Measurements from ENCODE around the gene ZBED6. TPM values are rescaled to one million over a fixed set of nuclear protein-coding genes. Genes with fewer than 3 reads are reported as not detected.

Gene ZBED6
- total RNA-seq, 1 experiment from 2014 or later, result 19.9 TPM

DNA sequence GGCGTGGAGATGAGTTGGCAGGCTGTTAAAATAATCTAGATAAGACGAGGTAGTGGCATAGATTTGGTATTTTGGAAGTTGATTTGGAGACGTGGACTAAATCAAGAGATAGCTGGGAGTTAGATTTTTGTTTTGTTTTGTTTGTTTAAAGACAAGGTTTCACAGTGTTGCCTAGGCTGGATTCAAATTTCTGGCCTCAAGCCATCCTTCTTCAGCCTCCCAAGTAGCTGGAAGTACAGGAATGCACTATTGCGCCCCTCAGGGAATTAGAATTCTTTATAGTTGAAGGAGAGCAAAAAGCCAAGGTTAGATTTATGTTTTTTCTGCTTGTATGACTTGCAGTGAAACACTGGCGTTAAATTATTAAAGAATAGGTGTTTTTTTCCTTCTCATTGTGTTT is 43.7 kb downstream of the ZBED6 start:
- H3K36me3 Mint-ChIP-seq (ENCODE audit: insufficient read depth, unreplicated experiment), result peaks cover 96% of the 10 kb centered on the region
- H3K9me3 Mint-ChIP-seq (ENCODE audit: unreplicated experiment), result no peaks in the 10 kb centered on the region
- ChIA-PET CTCF (no interaction called here), POLR2A (no interaction called here)
- TF ChIP-seq, protein P1, sequence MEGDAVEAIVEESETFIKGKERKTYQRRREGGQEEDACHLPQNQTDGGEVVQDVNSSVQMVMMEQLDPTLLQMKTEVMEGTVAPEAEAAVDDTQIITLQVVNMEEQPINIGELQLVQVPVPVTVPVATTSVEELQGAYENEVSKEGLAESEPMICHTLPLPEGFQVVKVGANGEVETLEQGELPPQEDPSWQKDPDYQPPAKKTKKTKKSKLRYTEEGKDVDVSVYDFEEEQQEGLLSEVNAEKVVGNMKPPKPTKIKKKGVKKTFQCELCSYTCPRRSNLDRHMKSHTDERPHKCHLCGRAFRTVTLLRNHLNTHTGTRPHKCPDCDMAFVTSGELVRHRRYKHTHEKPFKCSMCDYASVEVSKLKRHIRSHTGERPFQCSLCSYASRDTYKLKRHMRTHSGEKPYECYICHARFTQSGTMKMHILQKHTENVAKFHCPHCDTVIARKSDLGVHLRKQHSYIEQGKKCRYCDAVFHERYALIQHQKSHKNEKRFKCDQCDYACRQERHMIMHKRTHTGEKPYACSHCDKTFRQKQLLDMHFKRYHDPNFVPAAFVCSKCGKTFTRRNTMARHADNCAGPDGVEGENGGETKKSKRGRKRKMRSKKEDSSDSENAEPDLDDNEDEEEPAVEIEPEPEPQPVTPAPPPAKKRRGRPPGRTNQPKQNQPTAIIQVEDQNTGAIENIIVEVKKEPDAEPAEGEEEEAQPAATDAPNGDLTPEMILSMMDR (IDR thresholded peaks at IDR 0.05; ENCODE audit: insufficient read depth in 1 of 2, low read depth in 1 of 2, low read length in 1 of 2, severe bottlenecking in 1 of 2, unreplicated experiment in 1 of 2), result no peak
- no peaks in the 10 kb centered on the region for H3K9me3 ChIP-seq
- H3K36me3 ChIP-seq (ENCODE audit: control insufficient read depth, insufficient read depth, low read length), result peaks cover 1% of the 10 kb centered on the region
- H3K27ac Mint-ChIP-seq (ENCODE audit: unreplicated experiment), result peak overlapping the region; percentile 75
- DNase-seq, result no peak
- H3K4me3 Mint-ChIP-seq (ENCODE audit: unreplicated experiment), result no peak overlapping the region
- H3K4me3 ChIP-seq (ENCODE audit: low read depth, low read length), result no peak overlapping the region
- H3K4me1 ChIP-seq, result no peaks in the 10 kb centered on the region
- BruUV-seq (replicated peaks), result no TSS peak
- no peaks in the 10 kb centered on the region for H3K27me3 ChIP-seq (replicated peaks; ENCODE audit: control insufficient read depth, insufficient read depth, low read length)
- intact Hi-C loops (cut with micrococcal nuclease; ENCODE audit: unreplicated experiment), result no loop called here
- H3K4me1 Mint-ChIP-seq (ENCODE audit: low read depth, unreplicated experiment), result no peaks in the 10 kb centered on the region
- H3K27me3 Mint-ChIP-seq (ENCODE audit: insufficient read depth, unreplicated experiment), result no peaks in the 10 kb centered on the region

DNA sequence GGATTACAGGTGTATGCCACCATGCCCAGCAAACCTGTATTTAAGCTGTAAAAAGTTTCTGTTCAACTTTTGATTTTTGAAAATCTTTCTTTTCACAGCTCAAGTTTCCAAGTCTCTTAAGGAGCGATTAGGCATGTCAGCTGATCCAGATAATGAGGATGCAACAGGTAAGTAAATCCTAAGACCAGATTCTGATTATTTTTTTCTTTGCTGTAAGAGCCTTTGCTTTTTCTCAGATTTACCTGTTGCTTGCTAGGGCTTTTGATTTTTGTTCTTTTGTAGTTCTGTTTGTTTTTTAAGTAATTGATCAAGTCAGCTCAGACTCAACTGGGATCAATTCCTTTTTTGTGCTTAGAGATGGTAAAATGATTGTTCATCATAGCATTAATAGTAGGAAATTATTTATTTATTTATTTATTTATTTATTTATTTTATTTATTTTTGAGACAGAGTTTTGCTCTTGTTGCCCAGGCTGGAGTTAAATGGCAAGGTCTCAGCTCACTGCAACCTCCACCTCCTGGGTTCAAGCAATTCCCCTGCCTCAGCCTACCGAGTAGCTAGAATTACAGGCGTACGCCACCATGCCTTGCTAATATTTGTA is 44.9 kb downstream of the ZBED6 start:
- peaks cover 95% of the 10 kb centered on the region for H3K36me3 Mint-ChIP-seq (ENCODE audit: insufficient read depth, unreplicated experiment)
- peaks cover 1% of the 10 kb centered on the region for H3K36me3 ChIP-seq (ENCODE audit: control insufficient read depth, insufficient read depth, low read length)
- BruUV-seq (replicated peaks), result no TSS peak

DNA sequence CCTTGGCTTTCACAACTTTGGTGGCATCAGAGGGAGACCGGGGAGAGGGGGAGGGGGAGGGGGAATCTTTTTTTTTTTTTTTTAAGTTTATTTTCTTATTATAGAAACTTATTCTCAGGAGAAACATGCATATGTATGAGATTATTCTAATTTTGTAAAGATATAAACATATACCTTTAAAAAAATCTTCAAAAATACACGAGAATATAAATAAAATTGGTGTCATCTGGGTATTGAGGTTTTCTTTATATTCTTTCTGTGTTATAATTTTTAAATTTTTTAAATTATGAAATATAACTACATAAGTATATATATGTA is 47.1 kb downstream of the ZBED6 start:
- Histone ChIP-seq H3K27me3 (replicated peaks; ENCODE audit: control insufficient read depth, insufficient read depth, low read length) (no peaks in the 10 kb centered on the region; the same call in 1 of the 2 replicates), H3K36me3 (ENCODE audit: control insufficient read depth, insufficient read depth, low read length) (peaks cover 3% of the 10 kb centered on the region), H3K9me3 (no peaks in the 10 kb centered on the region), H3K4me1 (no peaks in the 10 kb centered on the region), H3K4me3 (ENCODE audit: low read depth, low read length) (no peak overlapping the region)
- CTCF ChIA-PET, result no interaction called here
- POLR2A ChIA-PET, result no interaction called here
- no peaks in the 10 kb centered on the region for H3K9me3 Mint-ChIP-seq (ENCODE audit: unreplicated experiment)
- intact Hi-C loops (cut with micrococcal nuclease; ENCODE audit: unreplicated experiment), result no loop called here
- H3K27me3 Mint-ChIP-seq (ENCODE audit: insufficient read depth, unreplicated experiment), result no peaks in the 10 kb centered on the region
- no peaks in the 10 kb centered on the region for H3K4me1 Mint-ChIP-seq (ENCODE audit: low read depth, unreplicated experiment)
- peaks cover 96% of the 10 kb centered on the region for H3K36me3 Mint-ChIP-seq (ENCODE audit: insufficient read depth, unreplicated experiment)
- no TSS peak for BruUV-seq (replicated peaks)
- H3K4me3 Mint-ChIP-seq (ENCODE audit: unreplicated experiment), result no peak overlapping the region
- H3K27ac Mint-ChIP-seq (ENCODE audit: unreplicated experiment), result no peak overlapping the region
- TF ChIP-seq, protein P1 (IDR thresholded peaks at IDR 0.05; ENCODE audit: insufficient read depth in 1 of 2, low read depth in 1 of 2, low read length in 1 of 2, severe bottlenecking in 1 of 2, unreplicated experiment in 1 of 2), result no peak
- DNase-seq, result no peak

More for the DNA sequence above, 44.9 kb downstream of the ZBED6 start:
- no peak for DNase-seq
- CTCF ChIA-PET, result no interaction called here
- intact Hi-C loops (cut with micrococcal nuclease; ENCODE audit: unreplicated experiment), result no loop called here
- Histone ChIP-seq H3K9me3 (no peaks in the 10 kb centered on the region), H3K4me1 (no peaks in the 10 kb centered on the region), H3K27me3 (replicated peaks; ENCODE audit: control insufficient read depth, insufficient read depth, low read length) (no peaks in the 10 kb centered on the region; the same call in 1 of the 2 replicates), H3K4me3 (ENCODE audit: low read depth, low read length) (no peak overlapping the region)
- H3K27ac Mint-ChIP-seq (ENCODE audit: unreplicated experiment), result no peak overlapping the region
- H3K9me3 Mint-ChIP-seq (ENCODE audit: unreplicated experiment), result no peaks in the 10 kb centered on the region
- TF ChIP-seq, protein P1 (IDR thresholded peaks at IDR 0.05; ENCODE audit: insufficient read depth in 1 of 2, low read depth in 1 of 2, low read length in 1 of 2, severe bottlenecking in 1 of 2, unreplicated experiment in 1 of 2), result no peak
- H3K27me3 Mint-ChIP-seq (ENCODE audit: insufficient read depth, unreplicated experiment), result no peaks in the 10 kb centered on the region
- POLR2A ChIA-PET, result no interaction called here
- no peak overlapping the region for H3K4me3 Mint-ChIP-seq (ENCODE audit: unreplicated experiment)
- no peaks in the 10 kb centered on the region for H3K4me1 Mint-ChIP-seq (ENCODE audit: low read depth, unreplicated experiment)
